Right cardiac atrium (tissue), 5 donors: ENCODE results near the gene TAGAP. TPM values are rescaled to one million over a fixed set of nuclear protein-coding genes. Genes with fewer than 3 reads are reported as not detected.

Experiments
- ATAC-seq, 2 donors: fragments of 200-7000 bp; cut with Tn5 transposase; one replicate each; pipeline versions ENCODE4 v1.8.0 to v1.9.1; 2020; ENCODE audit warnings: moderate library complexity in 2 of 2, mild to moderate bottlenecking in 1 of 2
- DNase-seq, 3 donors: peaks; one replicate each; pipeline ENCODE4 v3.0.0-alpha.2; 2020
- H3K27ac ChIP-seq: one replicate; pipeline ENCODE4 v1.5.1; 2013; ENCODE audit warnings: mild to moderate bottlenecking, low read length, control low read depth, moderate library complexity
- H3K27me3 ChIP-seq: one replicate; pipeline ENCODE4 v1.6.1; 2013; ENCODE audit not compliant: control insufficient read depth, insufficient read depth
- H3K4me1 ChIP-seq: one replicate; pipeline ENCODE4 v1.6.1; 2013; ENCODE audit warnings: low read length; ENCODE audit not compliant: control insufficient read depth, insufficient read depth
- H3K4me3 ChIP-seq: one replicate; pipeline ENCODE4 v1.5.1; 2013; ENCODE audit warnings: low read length, control low read depth
- H3K9me3 ChIP-seq: one replicate; pipeline ENCODE4 v1.6.1; 2013; ENCODE audit warnings: low read length; ENCODE audit not compliant: control insufficient read depth
- WGBS: extraction: QIAGEN DNeasy Blood & Tissue Kit; methylation state at CpG from one replicate; pipeline ENCODE4 v1.1.7; 2013; 5-methylcytosine and 5-hydroxymethylcytosine counted together
- intact Hi-C, 4 donors: fragments of 100-400 bp; cut with DNase I; formaldehyde crosslinking; loops; one replicate each; pipeline versions ENCODE4 v1.11.0 to v1.14.0; 2022 to 2023
- polyA plus RNA-seq: library from polyadenylated mRNA; stranded (reverse); fragments of 200-250 nt; gene quantifications from one replicate; pipeline ENCODE4 v1.2.3, GENCODE V29; 2013
- total RNA-seq, 4 donors: library from RNA; stranded (reverse); fragmentation: NEBNext Ultra II Directional; extraction: Animal tissue kit (Norgen Biotek cat#: 25700); gene quantifications; one replicate each; pipeline ENCODE4 v1.2.1, GENCODE V29; 2021
- donor health status: healthy with polysubstance abuse.
- donor health status: DM: no; HTN: yes; CAD: no.
- donor health status: DM: no; HTN: no; CAD: no.
- donor health status: DM: no; HTN: yes; CAD: no; lungs with severe emphysema.
- donor health status: DM: yes; HTN: yes; CAD: no.

TAGAP gene
- total and polyA plus RNA-seq, 5 donors = 0.63 to 2.0 (median 1.3) TPM

- Histone ChIP-seq H3K9me3 (no peaks in the 10 kb centered on the region), H3K4me3 (no peak overlapping the region), H3K27me3 (no peaks in the 10 kb centered on the region), H3K4me1 (no peaks in the 10 kb centered on the region), H3K27ac (no peak overlapping the region)
- ATAC-seq = no peak
- 100% methylated on average over 1 of the region's 1 CpG for WGBS
- intact Hi-C loops = no loop called here
- no peak for DNase-seq
Observed at GRCh38 chr6:158987657-158988056, 57.1 kb downstream of the TAGAP start.

Other genes with a start within 250 kb of the TAGAP start
- gene EZR, start 225.6 kb downstream of the TAGAP start, total RNA-seq = 100 to 1,000 TPM; 192 to 261 (median 244) TPM
- 178 TPM for gene EZR, start 225.6 kb downstream of the TAGAP start, polyA plus RNA-seq
- 10 to 100 TPM in 3 of 4 donors, 1 to 10 TPM in 1; 9.6 to 12.1 (median 11.2) TPM for gene RSPH3, start 44.8 kb downstream of the TAGAP start, total RNA-seq
- 4.5 TPM for gene RSPH3, start 44.8 kb downstream of the TAGAP start, polyA plus RNA-seq
- 1 to 10 TPM in 1 of 4 donors, under 1 TPM in 3; 0.23 to 1.3 (median 0.39) TPM for gene FNDC1, start 124.4 kb upstream of the TAGAP start, total RNA-seq
- 0.07 TPM for gene FNDC1, start 124.4 kb upstream of the TAGAP start, polyA plus RNA-seq